Activated CD8-positive, alpha-beta T cell treated with anti-CD3 and anti-CD28 coated beads for 36 hours (primary cell): ENCODE data around the gene NFE2L2. TPM values are rescaled to one million over a fixed set of nuclear protein-coding genes. Genes with fewer than 3 reads are reported as not detected.
"Not testable (repeated sequence)": the region's sequence is repeated elsewhere in the genome, so short reads cannot be mapped to it uniquely, and the experiment has no call there.

Experiments
- ATAC-seq: fragments of 200-7000 bp; cut with Tn5 transposase; one replicate; pipeline ENCODE4 v1.10.0; 2021; ENCODE audit warnings: mild to moderate bottlenecking, moderate library complexity
- CTCF ChIA-PET: fragments of 350-600 bp; sonication (Branson Sonifier 250); formaldehyde crosslinking; loops from one replicate; lab custom pipeline; 2021; ENCODE audit warnings: antibody characterized with exemption; lab: Charles Lee
- POLR2A ChIA-PET: fragments of 350-600 bp; sonication (Branson Sonifier 250); formaldehyde crosslinking; loops from one replicate; lab custom pipeline; 2021; ENCODE audit warnings: antibody characterized with exemption; lab: Charles Lee
- DNase-seq: peaks from one replicate; pipeline ENCODE4 v3.0.0-alpha.2; 2020
- H3K27ac Mint-ChIP-seq: one replicate; pipeline ENCODE4 v1.8.0; 2021; ENCODE audit warnings: mild to moderate bottlenecking, mixed read lengths
- H3K27me3 Mint-ChIP-seq: one replicate; pipeline ENCODE4 v1.8.0; 2021; ENCODE audit warnings: mixed read lengths
- H3K36me3 Mint-ChIP-seq: one replicate; pipeline ENCODE4 v1.8.0; 2021; ENCODE audit warnings: low read depth, mixed read lengths
- H3K4me1 Mint-ChIP-seq: one replicate; pipeline ENCODE4 v1.8.0; 2021; ENCODE audit warnings: low read depth, mixed read lengths
- H3K4me3 Mint-ChIP-seq: one replicate; pipeline ENCODE4 v1.8.0; 2021; ENCODE audit warnings: mild to moderate bottlenecking, moderate library complexity, mixed read lengths
- H3K9me3 Mint-ChIP-seq: one replicate; pipeline ENCODE4 v1.8.0; 2021; ENCODE audit warnings: mixed read lengths
- intact Hi-C: fragments of 100-400 bp; cut with micrococcal nuclease; formaldehyde crosslinking; loops from one replicate; pipeline ENCODE4 v1.10.0; 2022
- total RNA-seq, 2 experiments: library from RNA; stranded (reverse); gene quantifications; one replicate each; pipeline ENCODE4 v1.2.3, GENCODE V29; 2021
- TF ChIP-seq, protein P1 (sequence below): fragments of 200-600 bp; IDR thresholded peaks from one replicate; pipeline ENCODE4 v1.8.0; 2022; ENCODE audit warnings: antibody characterized with exemption, mild to moderate bottlenecking

The NFE2L2 gene
- total RNA-seq, 2 experiments from 2014 or later: 57.3 to 57.6 TPM

DNA sequence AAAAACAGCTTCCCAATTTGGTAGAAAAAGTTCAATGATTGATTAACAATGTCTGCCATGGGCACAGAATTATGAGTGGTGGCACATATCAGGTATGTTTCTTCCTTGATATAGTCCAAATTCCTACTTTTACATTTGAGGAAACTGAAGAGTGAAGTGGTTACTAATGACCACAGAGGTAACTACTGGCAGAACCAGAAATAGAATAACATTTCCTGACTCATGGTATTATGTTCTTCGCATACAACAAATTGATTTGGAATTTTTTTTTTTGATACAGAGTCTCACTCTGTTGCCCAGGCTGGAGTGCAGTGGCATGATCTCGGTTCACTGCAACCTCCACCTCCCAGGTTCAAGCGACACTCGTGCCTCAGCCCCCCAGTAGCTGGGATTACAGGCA, 6.0 kb upstream of the NFE2L2 start:
- intact Hi-C loops: no loop called here
- no peak for ATAC-seq
- no peak overlapping the region for H3K27ac Mint-ChIP-seq
- no peak overlapping the region for H3K4me3 Mint-ChIP-seq
- H3K36me3 Mint-ChIP-seq: no peaks in the 10 kb centered on the region
- DNase-seq: no peak
- ChIA-PET CTCF (interaction anchor here (0.6 to 1.4 kb wide), 5 partner anchors 9 to 106 kb away, joined by 3 to 7 read pairs (median 4); no protein-coding TSS in a partner anchor), POLR2A (no interaction called here)
- TF ChIP-seq, protein P1, sequence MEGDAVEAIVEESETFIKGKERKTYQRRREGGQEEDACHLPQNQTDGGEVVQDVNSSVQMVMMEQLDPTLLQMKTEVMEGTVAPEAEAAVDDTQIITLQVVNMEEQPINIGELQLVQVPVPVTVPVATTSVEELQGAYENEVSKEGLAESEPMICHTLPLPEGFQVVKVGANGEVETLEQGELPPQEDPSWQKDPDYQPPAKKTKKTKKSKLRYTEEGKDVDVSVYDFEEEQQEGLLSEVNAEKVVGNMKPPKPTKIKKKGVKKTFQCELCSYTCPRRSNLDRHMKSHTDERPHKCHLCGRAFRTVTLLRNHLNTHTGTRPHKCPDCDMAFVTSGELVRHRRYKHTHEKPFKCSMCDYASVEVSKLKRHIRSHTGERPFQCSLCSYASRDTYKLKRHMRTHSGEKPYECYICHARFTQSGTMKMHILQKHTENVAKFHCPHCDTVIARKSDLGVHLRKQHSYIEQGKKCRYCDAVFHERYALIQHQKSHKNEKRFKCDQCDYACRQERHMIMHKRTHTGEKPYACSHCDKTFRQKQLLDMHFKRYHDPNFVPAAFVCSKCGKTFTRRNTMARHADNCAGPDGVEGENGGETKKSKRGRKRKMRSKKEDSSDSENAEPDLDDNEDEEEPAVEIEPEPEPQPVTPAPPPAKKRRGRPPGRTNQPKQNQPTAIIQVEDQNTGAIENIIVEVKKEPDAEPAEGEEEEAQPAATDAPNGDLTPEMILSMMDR: no peak
- no peaks in the 10 kb centered on the region for H3K27me3 Mint-ChIP-seq
- no peaks in the 10 kb centered on the region for H3K9me3 Mint-ChIP-seq
- H3K4me1 Mint-ChIP-seq: peaks cover 59% of the 10 kb centered on the region

DNA sequence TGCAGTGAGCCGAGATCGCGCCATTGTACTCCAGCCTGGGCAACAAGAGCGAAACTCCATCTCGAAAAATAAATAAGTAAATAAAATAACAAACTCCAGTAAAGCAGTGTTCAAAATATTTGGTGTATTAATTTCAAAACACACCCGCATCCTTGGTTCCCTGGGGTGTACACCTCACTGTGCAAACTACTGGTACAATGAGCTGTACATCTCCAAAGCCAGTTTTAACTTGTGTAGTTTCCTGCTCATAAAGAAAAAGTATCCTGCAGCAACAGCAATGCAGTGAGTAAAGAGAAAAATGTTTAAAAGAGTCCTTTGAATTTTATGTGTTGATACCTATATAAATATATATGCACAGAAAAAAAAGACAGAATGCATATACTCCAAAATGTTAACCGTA, 4.4 kb upstream of the NFE2L2 start:
- peaks cover 55% of the 10 kb centered on the region for H3K4me1 Mint-ChIP-seq
- H3K4me3 Mint-ChIP-seq: no peak overlapping the region
- CTCF ChIA-PET: interaction anchor here (0.7 to 1.5 kb wide), 2 partner anchors 105 to 482 kb away, joined by 3 read pairs; no protein-coding TSS in a partner anchor
- H3K27me3 Mint-ChIP-seq: no peaks in the 10 kb centered on the region
- DNase-seq (no peak), ATAC-seq (no peak)
- TF ChIP-seq, protein P1: no peak
- no peaks in the 10 kb centered on the region for H3K36me3 Mint-ChIP-seq
- intact Hi-C loops: no loop called here
- POLR2A ChIA-PET: interaction anchor here (0.6 to 0.8 kb wide), 2 partner anchors 20 to 47 kb away, joined by 3 read pairs; no protein-coding TSS in a partner anchor
- no peak overlapping the region for H3K27ac Mint-ChIP-seq
- H3K9me3 Mint-ChIP-seq: no peaks in the 10 kb centered on the region

DNA sequence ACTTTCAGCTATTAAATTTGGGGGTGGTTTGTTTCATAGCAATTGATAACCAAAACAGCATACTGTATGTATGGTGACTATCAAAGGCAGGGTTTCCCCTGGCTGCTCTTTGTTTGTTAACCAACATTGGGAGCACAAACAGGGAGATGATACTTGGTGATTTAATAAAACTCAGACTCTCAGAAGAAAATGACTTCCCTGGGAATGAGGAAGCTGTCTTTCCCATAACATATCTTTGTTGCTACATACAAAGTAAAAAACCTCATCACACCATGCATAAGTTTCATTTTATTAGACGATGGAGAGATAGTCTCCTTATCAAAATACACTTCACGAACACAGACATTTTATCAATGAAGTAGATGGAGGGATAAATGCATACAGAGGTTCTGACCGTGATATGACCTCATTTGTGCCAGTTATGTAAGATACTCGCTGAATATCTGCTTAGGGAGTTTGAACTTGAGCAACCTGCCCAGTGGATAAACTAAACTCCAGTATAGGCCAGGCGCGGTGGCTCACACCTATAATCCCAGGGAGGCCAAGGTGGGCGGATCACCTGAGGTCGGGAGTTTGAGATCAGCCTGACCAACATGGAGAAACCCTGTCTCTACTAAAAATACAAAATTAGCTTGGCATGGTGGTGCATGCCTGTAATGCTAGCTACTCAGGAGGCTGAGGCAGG, 3.8 kb upstream of the NFE2L2 start:
- H3K36me3 Mint-ChIP-seq: peaks cover under 1% of the 10 kb centered on the region
- no peak overlapping the region for H3K4me3 Mint-ChIP-seq
- H3K27me3 Mint-ChIP-seq: no peaks in the 10 kb centered on the region
- intact Hi-C loops: no loop called here
- ChIA-PET POLR2A (interaction anchor here (1.1 to 5.4 kb wide), 3 partner anchors 13 to 54 kb away, joined by 3 to 103 read pairs (median 5); no protein-coding TSS in a partner anchor), CTCF (interaction anchor here (0.7 to 1.5 kb wide), 8 partner anchors 13 to 482 kb away, joined by 3 to 4 read pairs (median 3); no protein-coding TSS in a partner anchor)
- no peaks in the 10 kb centered on the region for H3K9me3 Mint-ChIP-seq
- peaks cover 49% of the 10 kb centered on the region for H3K4me1 Mint-ChIP-seq
- no peak for ATAC-seq
- DNase-seq: no peak
- no peak overlapping the region for H3K27ac Mint-ChIP-seq
- TF ChIP-seq, protein P1: no peak

DNA sequence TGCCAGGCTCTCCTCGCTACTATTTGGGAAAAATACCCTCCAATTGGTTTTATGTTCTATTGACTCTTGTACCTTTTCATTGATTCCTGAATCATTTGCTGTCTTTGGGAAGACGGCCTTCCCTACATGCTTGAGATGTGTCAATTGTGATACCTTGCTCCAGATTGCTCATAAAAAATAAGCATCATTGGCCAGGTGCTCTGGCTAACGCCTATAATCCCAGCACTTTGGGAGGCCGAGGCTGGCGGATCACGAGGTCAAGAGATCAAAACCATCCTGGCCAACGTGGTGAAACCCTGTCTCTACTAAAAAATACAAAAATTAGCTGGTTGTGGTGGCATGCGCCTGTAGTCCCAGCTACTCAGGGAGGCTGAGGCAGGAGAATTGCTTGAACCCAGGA, 2.4 kb upstream of the NFE2L2 start:
- not testable (repeated sequence) for H3K27me3 Mint-ChIP-seq, H3K4me3 Mint-ChIP-seq, H3K9me3 Mint-ChIP-seq, H3K27ac Mint-ChIP-seq, ATAC-seq, DNase-seq
- CTCF ChIA-PET: interaction anchor here (0.9 to 5.4 kb wide), 6 partner anchors 12 to 101 kb away, joined by 3 to 58 read pairs (median 4); no protein-coding TSS in a partner anchor
- H3K36me3 Mint-ChIP-seq: peaks cover 12% of the 10 kb centered on the region
- POLR2A ChIA-PET: interaction anchor here (1.1 to 5.4 kb wide), 6 partner anchors 15 to 55 kb away, joined by 3 to 103 read pairs (median 22); partner anchors contain the start of gene HNRNPA3
- intact Hi-C loops: loop anchor here (2.0 kb wide), 1 partner anchor 24 kb away; no protein-coding TSS in a partner anchor
- peaks cover 42% of the 10 kb centered on the region for H3K4me1 Mint-ChIP-seq

DNA sequence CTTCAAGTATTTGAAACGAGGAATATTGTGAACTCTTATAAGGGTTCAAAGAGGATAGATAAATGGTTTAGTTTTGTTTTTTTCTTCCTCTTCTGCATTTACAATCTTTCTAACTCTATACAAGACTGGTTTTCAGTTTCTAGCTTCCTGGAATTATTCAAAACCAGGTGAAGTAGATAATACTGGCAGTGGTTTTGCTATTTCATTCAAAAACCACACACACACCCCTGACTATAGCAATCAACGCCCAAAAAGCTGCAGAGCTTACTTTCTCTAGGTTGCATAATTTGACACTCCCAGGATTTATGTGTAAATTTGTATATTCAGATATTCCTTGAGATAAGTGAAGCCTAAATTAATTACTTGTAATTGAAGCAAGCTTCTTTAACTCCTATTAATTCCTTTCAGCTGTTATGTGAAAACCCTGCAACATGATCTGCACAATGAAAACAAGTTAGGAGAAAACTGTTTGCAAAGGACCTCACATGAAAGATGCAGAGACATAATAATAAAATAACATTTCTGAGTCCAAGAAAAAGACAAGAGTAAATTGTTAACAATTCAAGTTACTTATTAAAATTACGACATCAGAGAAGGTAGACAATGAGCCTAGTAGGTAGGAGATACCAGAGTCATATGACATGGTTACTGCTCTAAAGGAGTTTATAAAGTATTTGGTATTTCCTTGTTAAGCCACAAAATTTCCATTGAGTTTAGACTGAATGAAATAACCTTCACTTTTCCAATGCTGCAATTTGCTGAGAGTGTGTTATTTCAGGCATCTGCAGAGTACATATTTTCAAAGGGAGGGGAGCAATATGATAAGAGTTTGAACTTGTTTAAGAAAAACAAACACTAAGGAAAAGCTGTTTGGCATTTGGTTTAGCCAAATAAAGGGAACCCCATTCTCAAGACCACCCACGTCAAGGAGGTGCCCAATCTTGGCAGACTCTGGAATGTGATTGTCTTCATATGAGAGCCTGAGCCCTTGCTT, 1.6 kb upstream of the NFE2L2 start:
- Mint-ChIP-seq H3K9me3 (no peaks in the 10 kb centered on the region), H3K4me1 (peaks cover 50% of the 10 kb centered on the region), H3K4me3 (peak overlapping the region; percentile 90), H3K27ac (peak overlapping the region; percentile 99), H3K36me3 (peaks cover 18% of the 10 kb centered on the region), H3K27me3 (no peaks in the 10 kb centered on the region)
- ChIA-PET POLR2A (interaction anchor here (0.7 to 6.8 kb wide), 18 partner anchors 7 to 127 kb away, joined by 3 to 103 read pairs (median 22); partner anchors contain the start of genes AGPS and HNRNPA3), CTCF (interaction anchor here (0.8 to 7.1 kb wide), 9 partner anchors 13 to 101 kb away, joined by 3 to 67 read pairs (median 18); no protein-coding TSS in a partner anchor)
- ATAC-seq: no peak
- DNase-seq: no peak
- TF ChIP-seq, protein P1: no peak
- intact Hi-C loops: loop anchor here (2.0 kb wide), 2 partner anchors 25 to 53 kb away; partner anchors contain the start of gene HNRNPA3
